ENCODE data around the gene B4GALT3. TPM values are rescaled to one million over a fixed set of nuclear protein-coding genes. Genes with fewer than 3 reads are reported as not detected.

Gene B4GALT3
- polyA plus RNA-seq, 1 experiment = 21.8 TPM

DNA sequence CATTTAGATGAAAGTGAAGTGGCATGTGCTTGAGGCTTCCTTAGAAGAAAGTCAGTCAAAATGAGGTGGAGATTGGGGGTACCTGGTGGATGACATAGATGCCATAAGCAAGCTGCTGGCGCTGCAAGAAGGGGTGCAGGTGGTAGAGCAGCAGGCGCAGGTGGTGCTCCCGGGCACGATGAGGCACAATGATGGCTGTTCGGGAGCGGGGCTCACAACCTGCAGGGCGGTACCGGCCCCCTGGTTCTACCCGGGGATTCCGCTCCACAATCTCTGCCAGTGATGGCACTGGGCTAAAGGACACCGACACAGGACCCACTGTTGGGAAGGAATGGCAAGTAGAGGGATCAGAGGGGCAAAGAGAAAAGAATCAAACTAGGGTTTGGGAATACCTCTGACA, 2.4 kb downstream of the B4GALT3 start:
- ChIA-PET CTCF (no interaction called here), POLR2A (no interaction called here)
- DNase-seq (ENCODE audit: low read depth, low spot score) = no peak
- no peaks in the 10 kb centered on the region for H3K27me3 ChIP-seq (ENCODE audit: control insufficient read depth, insufficient read depth, low read length)
- no peaks in the 10 kb centered on the region for H3K9me3 ChIP-seq (ENCODE audit: control insufficient read depth, insufficient read depth, low read length)
- TF ChIP-seq, protein P1, sequence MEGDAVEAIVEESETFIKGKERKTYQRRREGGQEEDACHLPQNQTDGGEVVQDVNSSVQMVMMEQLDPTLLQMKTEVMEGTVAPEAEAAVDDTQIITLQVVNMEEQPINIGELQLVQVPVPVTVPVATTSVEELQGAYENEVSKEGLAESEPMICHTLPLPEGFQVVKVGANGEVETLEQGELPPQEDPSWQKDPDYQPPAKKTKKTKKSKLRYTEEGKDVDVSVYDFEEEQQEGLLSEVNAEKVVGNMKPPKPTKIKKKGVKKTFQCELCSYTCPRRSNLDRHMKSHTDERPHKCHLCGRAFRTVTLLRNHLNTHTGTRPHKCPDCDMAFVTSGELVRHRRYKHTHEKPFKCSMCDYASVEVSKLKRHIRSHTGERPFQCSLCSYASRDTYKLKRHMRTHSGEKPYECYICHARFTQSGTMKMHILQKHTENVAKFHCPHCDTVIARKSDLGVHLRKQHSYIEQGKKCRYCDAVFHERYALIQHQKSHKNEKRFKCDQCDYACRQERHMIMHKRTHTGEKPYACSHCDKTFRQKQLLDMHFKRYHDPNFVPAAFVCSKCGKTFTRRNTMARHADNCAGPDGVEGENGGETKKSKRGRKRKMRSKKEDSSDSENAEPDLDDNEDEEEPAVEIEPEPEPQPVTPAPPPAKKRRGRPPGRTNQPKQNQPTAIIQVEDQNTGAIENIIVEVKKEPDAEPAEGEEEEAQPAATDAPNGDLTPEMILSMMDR (IDR thresholded peaks at IDR 0.05; ENCODE audit: low read depth, low read length) = no peak
- no peak overlapping the region for H3K4me3 ChIP-seq (ENCODE audit: low read depth, low read length)
- no peak overlapping the region for H3K27ac ChIP-seq (ENCODE audit: low read depth, low read length)

DNA sequence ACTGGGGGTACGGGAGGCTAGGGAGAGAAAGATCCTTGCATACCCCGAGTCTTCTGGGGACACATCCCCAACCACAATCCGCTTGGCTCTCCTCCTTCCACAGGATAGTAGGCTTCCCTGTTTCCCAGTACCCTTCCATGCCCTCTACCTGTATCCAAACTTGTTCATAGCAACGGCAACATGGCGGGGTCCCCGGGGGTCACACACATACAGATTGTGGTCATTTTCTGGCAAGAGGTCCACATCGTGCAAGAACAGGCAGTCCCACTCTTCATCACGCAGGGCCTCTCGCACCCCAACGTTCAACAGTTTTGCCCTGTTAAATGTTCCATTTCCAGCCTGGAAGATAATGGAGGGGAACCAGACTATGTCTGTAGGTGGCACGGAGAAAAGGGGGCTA, 3.6 kb downstream of the B4GALT3 start:
- H3K27ac ChIP-seq (ENCODE audit: low read depth, low read length) = peak overlapping the region; percentile 87
- CTCF ChIA-PET = interaction anchor here (0.7 kb wide), 1 partner anchor 18 kb away, joined by 3 read pairs; no protein-coding TSS in a partner anchor
- no peak overlapping the region for H3K4me3 ChIP-seq (ENCODE audit: low read depth, low read length)
- TF ChIP-seq, protein P1 (IDR thresholded peaks at IDR 0.05; ENCODE audit: low read depth, low read length) = no peak
- DNase-seq (ENCODE audit: low read depth, low spot score) = no peak
- no peaks in the 10 kb centered on the region for H3K9me3 ChIP-seq (ENCODE audit: control insufficient read depth, insufficient read depth, low read length)
- POLR2A ChIA-PET = interaction anchor here (0.6 kb wide), 1 partner anchor 30 kb away, joined by 4 read pairs; no protein-coding TSS in a partner anchor
- H3K27me3 ChIP-seq (ENCODE audit: control insufficient read depth, insufficient read depth, low read length) = no peaks in the 10 kb centered on the region

DNA sequence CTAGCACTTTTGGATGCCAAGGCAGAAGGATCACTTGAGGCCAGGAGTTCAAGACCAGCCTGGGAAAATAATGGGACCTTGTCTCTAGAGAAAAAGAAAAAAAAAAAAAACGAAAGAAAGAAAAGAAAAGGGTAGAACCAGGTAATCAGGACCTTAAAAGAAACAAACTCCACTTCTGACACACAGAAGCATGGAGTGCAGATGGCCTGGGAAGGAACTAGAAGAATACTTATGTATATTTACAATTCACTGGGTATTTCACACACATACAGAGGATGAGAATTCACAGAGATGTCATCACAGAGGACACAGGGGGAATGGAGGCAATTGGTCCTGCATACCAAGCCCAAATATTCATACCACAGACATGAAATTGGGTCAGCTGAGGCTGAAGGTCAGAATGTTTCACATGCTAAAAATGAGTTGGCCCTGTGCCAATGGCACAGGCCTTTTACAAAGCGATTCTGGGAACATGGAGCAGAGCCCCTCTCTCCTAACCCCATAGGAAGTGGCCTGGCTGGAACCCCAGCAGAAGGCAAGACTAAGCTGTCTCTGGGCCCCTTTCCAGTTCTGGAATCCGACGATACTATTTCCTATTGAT, 4.4 kb downstream of the B4GALT3 start:
- ChIA-PET CTCF (no interaction called here), POLR2A (interaction anchor here (0.6 kb wide), 1 partner anchor 11 kb away, joined by 3 read pairs; no protein-coding TSS in a partner anchor)
- Histone ChIP-seq H3K27ac (ENCODE audit: low read depth, low read length) (peak overlapping the region; percentile 87), H3K4me3 (ENCODE audit: low read depth, low read length) (no peak overlapping the region), H3K27me3 (ENCODE audit: control insufficient read depth, insufficient read depth, low read length) (no peaks in the 10 kb centered on the region), H3K9me3 (ENCODE audit: control insufficient read depth, insufficient read depth, low read length) (no peaks in the 10 kb centered on the region)
- peak; percentile 81 for DNase-seq (ENCODE audit: low read depth, low spot score)
- TF ChIP-seq, protein P1 (IDR thresholded peaks at IDR 0.05; ENCODE audit: low read depth, low read length) = no peak

- Histone ChIP-seq H3K27ac (ENCODE audit: low read depth, low read length) (peak overlapping the region; percentile 87), H3K9me3 (ENCODE audit: control insufficient read depth, insufficient read depth, low read length) (no peaks in the 10 kb centered on the region), H3K4me3 (ENCODE audit: low read depth, low read length) (no peak overlapping the region), H3K27me3 (ENCODE audit: control insufficient read depth, insufficient read depth, low read length) (no peaks in the 10 kb centered on the region)
- no peak for DNase-seq (ENCODE audit: low read depth, low spot score)
- CTCF ChIA-PET = no interaction called here
- POLR2A ChIA-PET = interaction anchor here (0.6 kb wide), 1 partner anchor 11 kb away, joined by 3 read pairs; no protein-coding TSS in a partner anchor
- TF ChIP-seq, protein P1 (IDR thresholded peaks at IDR 0.05; ENCODE audit: low read depth, low read length) = no peak
Measured at GRCh38 chr1:161172349-161172748, 5.0 kb downstream of the B4GALT3 start.

- Histone ChIP-seq H3K9me3 (ENCODE audit: control insufficient read depth, insufficient read depth, low read length) (no peaks in the 10 kb centered on the region; the same call in 1 of the 2 replicates), H3K4me3 (ENCODE audit: low read depth, low read length) (no peak overlapping the region), H3K27ac (ENCODE audit: low read depth, low read length) (no peak overlapping the region), H3K27me3 (ENCODE audit: control insufficient read depth, insufficient read depth, low read length) (no peaks in the 10 kb centered on the region)
- POLR2A ChIA-PET = no interaction called here
- TF ChIP-seq, protein P1 (IDR thresholded peaks at IDR 0.05; ENCODE audit: low read depth, low read length) = no peak
- no peak for DNase-seq (ENCODE audit: low read depth, low spot score)
- CTCF ChIA-PET = interaction anchor here (1.1 to 2.8 kb wide), 3 partner anchors 10 to 210 kb away, joined by 4 to 7 read pairs (median 6); no protein-coding TSS in a partner anchor
Measured at GRCh38 chr1:161171696-161172095, 5.6 kb downstream of the B4GALT3 start.
